ENCODE measurements around the gene ELP4.

Gene ELP4

DNA sequence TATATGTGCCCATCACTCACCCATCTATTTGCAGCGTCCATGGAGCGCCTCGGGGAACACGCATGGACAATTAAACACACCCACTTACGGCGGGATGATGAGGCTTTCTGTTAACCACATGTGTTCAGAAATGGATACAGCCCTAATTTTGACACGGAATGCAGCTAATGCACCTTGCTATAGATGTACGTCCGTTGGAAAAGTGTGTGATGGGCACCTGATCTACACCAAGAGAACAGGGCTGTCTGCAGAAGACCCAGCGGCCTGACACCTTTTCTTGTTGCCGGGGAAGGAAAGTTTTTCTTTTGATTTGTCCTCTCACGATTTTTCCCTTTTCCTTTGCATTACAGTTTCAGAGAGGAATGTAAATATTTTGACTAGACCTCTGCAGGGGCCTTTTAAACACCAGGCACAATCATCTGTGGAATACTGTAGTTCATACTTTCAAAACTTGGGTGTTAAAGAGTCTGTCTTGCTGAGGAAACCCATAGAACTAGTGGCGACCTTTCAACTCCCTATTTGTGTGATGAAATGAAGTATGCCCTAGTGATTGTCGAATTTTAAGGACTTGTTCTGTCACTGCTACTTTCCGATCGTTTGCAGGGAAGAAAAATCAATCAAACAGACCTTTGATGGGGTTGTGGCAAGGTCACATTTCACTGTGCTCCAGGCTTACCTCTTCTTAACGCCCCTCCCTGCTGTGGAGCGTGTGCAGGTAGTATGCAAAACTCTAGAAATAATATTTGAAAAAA, 318.1 kb downstream of the ELP4 start:
- DNase-seq: peak; percentile 28

- no peak for DNase-seq
These were observed 318.6 kb downstream of the ELP4 start for GRCh38 chr11:31828217-31828616.

DNA sequence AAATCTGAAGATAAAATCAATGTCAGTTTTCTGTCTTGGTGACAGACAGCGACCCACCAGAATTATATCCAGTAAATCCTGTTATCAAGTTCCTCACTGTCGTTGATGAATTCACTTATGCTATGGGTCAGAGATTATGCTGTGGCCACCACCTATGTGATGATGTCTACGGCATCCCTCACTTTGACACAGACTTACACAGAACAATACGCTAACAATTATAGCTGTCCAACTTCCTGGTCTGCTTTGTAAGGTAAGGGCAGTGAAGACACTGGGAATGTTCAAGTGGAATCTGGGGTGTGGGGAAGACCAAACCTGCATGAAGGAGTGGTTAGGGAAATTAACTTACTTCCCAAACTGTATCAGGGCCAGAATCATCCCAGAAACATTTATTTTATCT, 320.8 kb downstream of the ELP4 start:
- no peak for DNase-seq

DNA sequence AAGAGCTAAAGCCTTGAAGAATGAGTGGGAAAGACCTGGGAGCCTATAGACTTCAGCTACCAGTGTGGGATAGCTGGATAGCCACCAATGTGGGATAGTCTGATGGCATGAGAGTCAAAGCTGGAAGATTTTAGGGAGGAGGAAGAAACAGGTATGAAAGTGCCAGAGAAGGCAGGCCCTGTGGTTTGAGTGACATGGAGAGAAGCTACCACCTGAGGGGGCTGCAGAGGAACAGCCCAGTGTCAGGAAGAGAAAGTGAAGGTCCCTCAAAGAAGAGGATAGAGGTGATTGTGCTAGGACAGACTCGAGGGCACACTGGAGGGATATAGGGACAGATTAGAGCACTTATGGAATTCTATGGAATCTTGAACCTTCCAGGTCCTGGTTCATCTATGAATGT, 324.7 kb downstream of the ELP4 start:
- DNase-seq: no peak

All from fibroblast of upper back skin (primary cell).